ENCODE data around the gene DGAT2.
"Not testable (repeated sequence)": the region's sequence is repeated elsewhere in the genome, so short reads cannot be mapped to it uniquely, and the experiment has no call there.

DGAT2 gene

GRCh38 chr11:75733071-75733430 lies 35.5 kb upstream of the DGAT2 start:
- H3K9me3 ChIP-seq (ENCODE audit: control insufficient read depth in 1 of 2, low read length in 2 of 2) = no peaks in the 10 kb centered on the region
- H3K4me3 ChIP-seq (ENCODE audit: low read depth in 1 of 2, low read length in 2 of 2) = no peak overlapping the region
- peaks cover 15 to 32% of the 10 kb centered on the region in 2 donors for H3K36me3 ChIP-seq (ENCODE audit: control insufficient read depth in 1 of 2, insufficient read depth in 2 of 2, low read length in 2 of 2)
- peaks cover 41 to 42% of the 10 kb centered on the region in 2 donors for H3K4me1 ChIP-seq (ENCODE audit: control insufficient read depth in 1 of 2, insufficient read depth in 2 of 2, low read length in 2 of 2)
- H3K27ac ChIP-seq (ENCODE audit: low read depth, low read length) = peak overlapping the region; percentile 33
- H3K9ac ChIP-seq (ENCODE audit: low read depth in 1 of 2, low read length in 2 of 2) = no peak overlapping the region
- H3K27me3 ChIP-seq (ENCODE audit: control insufficient read depth in 1 of 2, insufficient read depth in 2 of 2, low read length in 2 of 2) = no peaks in the 10 kb centered on the region

- Histone ChIP-seq H3K27ac (ENCODE audit: low read depth, low read length) (peak overlapping the region; percentile 69), H3K4me1 (ENCODE audit: control insufficient read depth in 1 of 2, insufficient read depth in 2 of 2, low read length in 2 of 2) (peaks cover 41 to 42% of the 10 kb centered on the region in 2 donors), H3K4me3 (ENCODE audit: low read depth in 1 of 2, low read length in 2 of 2) (no peak overlapping the region), H3K9ac (ENCODE audit: low read depth in 1 of 2, low read length in 2 of 2) (peak overlapping the region in 1 of 2 donors; percentile 4), H3K9me3 (ENCODE audit: control insufficient read depth in 1 of 2, low read length in 2 of 2) (no peaks in the 10 kb centered on the region), H3K36me3 (ENCODE audit: control insufficient read depth in 1 of 2, insufficient read depth in 2 of 2, low read length in 2 of 2) (peaks cover 10 to 27% of the 10 kb centered on the region in 2 donors), H3K27me3 (ENCODE audit: control insufficient read depth in 1 of 2, insufficient read depth in 2 of 2, low read length in 2 of 2) (no peaks in the 10 kb centered on the region)
Measured at GRCh38 chr11:75733431-75734107, 35.0 kb upstream of the DGAT2 start.

- Histone ChIP-seq H3K27me3 (ENCODE audit: control insufficient read depth in 1 of 2, insufficient read depth in 2 of 2, low read length in 2 of 2) (no peaks in the 10 kb centered on the region), H3K4me3 (ENCODE audit: low read depth in 1 of 2, low read length in 2 of 2) (no peak overlapping the region), H3K9ac (ENCODE audit: low read depth in 1 of 2, low read length in 2 of 2) (peak overlapping the region; percentile 4 to 44), H3K27ac (ENCODE audit: low read depth, low read length) (peak overlapping the region; percentile 69), H3K4me1 (ENCODE audit: control insufficient read depth in 1 of 2, insufficient read depth in 2 of 2, low read length in 2 of 2) (peaks cover 41 to 42% of the 10 kb centered on the region in 2 donors), H3K36me3 (ENCODE audit: control insufficient read depth in 1 of 2, insufficient read depth in 2 of 2, low read length in 2 of 2) (peaks cover 7 to 22% of the 10 kb centered on the region in 2 donors), H3K9me3 (ENCODE audit: control insufficient read depth in 1 of 2, low read length in 2 of 2) (no peaks in the 10 kb centered on the region)
Measured at GRCh38 chr11:75734491-75735180, 33.9 kb upstream of the DGAT2 start.

GRCh38 chr11:75735181-75735845 lies 33.3 kb upstream of the DGAT2 start:
- H3K36me3 ChIP-seq (ENCODE audit: control insufficient read depth in 1 of 2, insufficient read depth in 2 of 2, low read length in 2 of 2) = peaks cover 7 to 16% of the 10 kb centered on the region in 2 donors
- H3K4me1 ChIP-seq (ENCODE audit: control insufficient read depth in 1 of 2, insufficient read depth in 2 of 2, low read length in 2 of 2) = peaks cover 41 to 42% of the 10 kb centered on the region in 2 donors
- no peaks in the 10 kb centered on the region for H3K9me3 ChIP-seq (ENCODE audit: control insufficient read depth in 1 of 2, low read length in 2 of 2)
- H3K4me3 ChIP-seq (ENCODE audit: low read depth in 1 of 2, low read length in 2 of 2) = no peak overlapping the region
- H3K9ac ChIP-seq (ENCODE audit: low read depth in 1 of 2, low read length in 2 of 2) = no peak overlapping the region
- H3K27me3 ChIP-seq (ENCODE audit: control insufficient read depth in 1 of 2, insufficient read depth in 2 of 2, low read length in 2 of 2) = no peaks in the 10 kb centered on the region
- peak overlapping the region; percentile 48 for H3K27ac ChIP-seq (ENCODE audit: low read depth, low read length)

GRCh38 chr11:75737314-75737713 lies 31.3 kb upstream of the DGAT2 start:
- Histone ChIP-seq H3K27me3 (ENCODE audit: control insufficient read depth in 1 of 2, insufficient read depth in 2 of 2, low read length in 2 of 2) (no peaks in the 10 kb centered on the region), H3K4me1 (ENCODE audit: control insufficient read depth in 1 of 2, insufficient read depth in 2 of 2, low read length in 2 of 2) (peaks cover 29 to 34% of the 10 kb centered on the region in 2 donors), H3K27ac (ENCODE audit: low read depth, low read length) (no peak overlapping the region), H3K4me3 (ENCODE audit: low read depth in 1 of 2, low read length in 2 of 2) (no peak overlapping the region), H3K36me3 (ENCODE audit: control insufficient read depth in 1 of 2, insufficient read depth in 2 of 2, low read length in 2 of 2) (no peaks in the 10 kb centered on the region), H3K9me3 (ENCODE audit: control insufficient read depth in 1 of 2, low read length in 2 of 2) (no peaks in the 10 kb centered on the region), H3K9ac (ENCODE audit: low read depth in 1 of 2, low read length in 2 of 2) (no peak overlapping the region)

- no peak overlapping the region for H3K27ac ChIP-seq (ENCODE audit: low read depth, low read length)
- no peak overlapping the region for H3K9ac ChIP-seq (ENCODE audit: low read depth in 1 of 2, low read length in 2 of 2)
- H3K9me3 ChIP-seq (ENCODE audit: control insufficient read depth in 1 of 2, low read length in 2 of 2) = no peaks in the 10 kb centered on the region
- no peaks in the 10 kb centered on the region for H3K36me3 ChIP-seq (ENCODE audit: control insufficient read depth in 1 of 2, insufficient read depth in 2 of 2, low read length in 2 of 2)
- no peaks in the 10 kb centered on the region for H3K27me3 ChIP-seq (ENCODE audit: control insufficient read depth in 1 of 2, insufficient read depth in 2 of 2, low read length in 2 of 2)
- no peak overlapping the region for H3K4me3 ChIP-seq (ENCODE audit: low read depth in 1 of 2, low read length in 2 of 2)
- H3K4me1 ChIP-seq (ENCODE audit: control insufficient read depth in 1 of 2, insufficient read depth in 2 of 2, low read length in 2 of 2) = peaks cover 10% of the 10 kb centered on the region in 2 donors
Measured at GRCh38 chr11:75740681-75741080, 27.9 kb upstream of the DGAT2 start.

GRCh38 chr11:75743159-75743558 lies 25.4 kb upstream of the DGAT2 start:
- H3K9ac ChIP-seq (ENCODE audit: low read depth in 1 of 2, low read length in 2 of 2); H3K27me3 ChIP-seq (ENCODE audit: control insufficient read depth in 1 of 2, insufficient read depth in 2 of 2, low read length in 2 of 2); H3K27ac ChIP-seq (ENCODE audit: low read depth, low read length); H3K4me3 ChIP-seq (ENCODE audit: low read depth in 1 of 2, low read length in 2 of 2); H3K36me3 ChIP-seq (ENCODE audit: control insufficient read depth in 1 of 2, insufficient read depth in 2 of 2, low read length in 2 of 2); H3K9me3 ChIP-seq (ENCODE audit: control insufficient read depth in 1 of 2, low read length in 2 of 2); H3K4me1 ChIP-seq (ENCODE audit: control insufficient read depth in 1 of 2, insufficient read depth in 2 of 2, low read length in 2 of 2): not testable (repeated sequence)

- Histone ChIP-seq H3K9ac (ENCODE audit: low read depth in 1 of 2, low read length in 2 of 2) (no peak overlapping the region), H3K27me3 (ENCODE audit: control insufficient read depth in 1 of 2, insufficient read depth in 2 of 2, low read length in 2 of 2) (no peaks in the 10 kb centered on the region), H3K4me3 (ENCODE audit: low read depth in 1 of 2, low read length in 2 of 2) (no peak overlapping the region), H3K4me1 (ENCODE audit: control insufficient read depth in 1 of 2, insufficient read depth in 2 of 2, low read length in 2 of 2) (peaks cover 8 to 9% of the 10 kb centered on the region in 2 donors), H3K36me3 (ENCODE audit: control insufficient read depth in 1 of 2, insufficient read depth in 2 of 2, low read length in 2 of 2) (no peaks in the 10 kb centered on the region), H3K27ac (ENCODE audit: low read depth, low read length) (no peak overlapping the region), H3K9me3 (ENCODE audit: control insufficient read depth in 1 of 2, low read length in 2 of 2) (no peaks in the 10 kb centered on the region)
Measured at GRCh38 chr11:75743711-75744563, 24.6 kb upstream of the DGAT2 start.

- Histone ChIP-seq H3K4me1 (ENCODE audit: control insufficient read depth in 1 of 2, insufficient read depth in 2 of 2, low read length in 2 of 2) (peaks cover 8 to 9% of the 10 kb centered on the region in 2 donors), H3K27ac (ENCODE audit: low read depth, low read length) (no peak overlapping the region), H3K27me3 (ENCODE audit: control insufficient read depth in 1 of 2, insufficient read depth in 2 of 2, low read length in 2 of 2) (no peaks in the 10 kb centered on the region), H3K36me3 (ENCODE audit: control insufficient read depth in 1 of 2, insufficient read depth in 2 of 2, low read length in 2 of 2) (no peaks in the 10 kb centered on the region), H3K9me3 (ENCODE audit: control insufficient read depth in 1 of 2, low read length in 2 of 2) (no peaks in the 10 kb centered on the region), H3K4me3 (ENCODE audit: low read depth in 1 of 2, low read length in 2 of 2) (no peak overlapping the region), H3K9ac (ENCODE audit: low read depth in 1 of 2, low read length in 2 of 2) (no peak overlapping the region)
Measured at GRCh38 chr11:75745807-75746206, 22.8 kb upstream of the DGAT2 start.
